Fibroblast of lung (primary cell): ENCODE measurements around the gene SIRT5. TPM values are rescaled to one million over a fixed set of nuclear protein-coding genes. Genes with fewer than 3 reads are reported as not detected.

Experiments used
- DNase-seq, 2 donors: peaks; one replicate each; pipeline versions ENCODE4 v3.0.0 to v3.0.0-alpha.2; 2010; ENCODE audit warnings: low read depth in 2 of 2
- H2AFZ ChIP-seq: 2 replicates; pipeline ENCODE4 v1.5.1; 2012; ENCODE audit warnings: low read length, control low read depth, inconsistent platforms
- H3K27ac ChIP-seq: 2 replicates; pipeline ENCODE4 v1.5.1; 2011; ENCODE audit warnings: low read length, control low read depth; ENCODE audit not compliant: insufficient read depth
- H3K27me3 ChIP-seq: 2 replicates; pipeline ENCODE4 v1.5.1; 2011; ENCODE audit warnings: mild to moderate bottlenecking, low read length; ENCODE audit not compliant: control insufficient read depth, insufficient read depth
- H3K36me3 ChIP-seq: 2 replicates; pipeline ENCODE4 v1.5.1; 2011; ENCODE audit warnings: low read length; ENCODE audit not compliant: control insufficient read depth, insufficient read depth
- H3K4me1 ChIP-seq: 2 replicates; pipeline ENCODE4 v1.5.1; 2011; ENCODE audit warnings: low read length; ENCODE audit not compliant: control insufficient read depth, insufficient read depth; ENCODE audit errors: extremely low read depth
- H3K4me2 ChIP-seq: 2 replicates; pipeline ENCODE4 v1.5.1; 2011; ENCODE audit warnings: low read length, control low read depth; ENCODE audit not compliant: insufficient read depth; ENCODE audit errors: extremely low read depth
- H3K4me3 ChIP-seq, 4 experiments: fragments of 200-600 bp in 1 of 4; sonication (generic) in 1 of 4; replicated peaks in 1 of 4; 2 replicates each; pipeline ENCODE4 v1.5.1; 2011 to 2016; ENCODE audit warnings: low read length in 4 of 4, low read depth in 3 of 4, mild to moderate bottlenecking in 3 of 4, control low read depth in 2 of 4, inconsistent platforms in 1 of 4, mixed read lengths in 1 of 4; ENCODE audit not compliant: insufficient read depth in 1 of 4; ENCODE audit errors: control extremely low read depth in 1 of 4
- H3K79me2 ChIP-seq: 2 replicates; pipeline ENCODE4 v1.5.1; 2012; ENCODE audit warnings: mild to moderate bottlenecking, low read length, inconsistent platforms; ENCODE audit not compliant: control insufficient read depth, insufficient read depth
- H3K9ac ChIP-seq: 2 replicates; pipeline ENCODE4 v1.5.1; 2011; ENCODE audit warnings: mild to moderate bottlenecking, low read length, control low read depth; ENCODE audit not compliant: insufficient read depth
- H3K9me3 ChIP-seq: 2 replicates; pipeline ENCODE4 v1.5.1; 2012; ENCODE audit warnings: low read depth, low read length; ENCODE audit not compliant: control insufficient read depth, insufficient read depth
- H4K20me1 ChIP-seq: 2 replicates; pipeline ENCODE4 v1.5.1; 2011; ENCODE audit warnings: low read length; ENCODE audit not compliant: control insufficient read depth, insufficient read depth; ENCODE audit errors: extremely low read depth
- EZH2 ChIP-seq: IDR thresholded peaks from 2 replicates; pipeline ENCODE4 v1.5.1; 2012; ENCODE audit warnings: low read length, control low read depth, mild to moderate bottlenecking; ENCODE audit errors: missing control alignments
- polyA plus RNA-seq, 2 donors: library from polyadenylated mRNA; depleted of rRNA in 1 of 2; stranded (reverse) in 1 of 2; unstranded in 1 of 2; fragments of >200 nt; gene quantifications; 2 replicates each; pipeline ENCODE4 v1.2.1, GENCODE V29; 2011 to 2012; ENCODE audit warnings: missing spikeins in 1 of 2
- total RNA-seq: library from RNA; depleted of rRNA; stranded (reverse); fragments of >200 nt; gene quantifications from 2 replicates; pipeline ENCODE4 v1.2.1, GENCODE V29; 2014
- TF ChIP-seq, protein P1 (sequence below), 2 donors: IDR thresholded peaks in 1 of 2; conservative IDR thresholded peaks in 1 of 2; 1 replicate in 1 of 2; 2 replicates in 1 of 2; pipeline ENCODE4 v1.5.1; 2011 to 2012; ENCODE audit warnings: low read length in 2 of 2, control low read depth in 1 of 2, inconsistent platforms in 1 of 2, low read depth in 1 of 2, mild to moderate bottlenecking in 1 of 2

SIRT5 gene
- total and polyA plus RNA-seq, 2 donors (not counting 1 experiment from before 2014, with no cell fraction given) = 4.4 to 13.5 TPM

DNA sequence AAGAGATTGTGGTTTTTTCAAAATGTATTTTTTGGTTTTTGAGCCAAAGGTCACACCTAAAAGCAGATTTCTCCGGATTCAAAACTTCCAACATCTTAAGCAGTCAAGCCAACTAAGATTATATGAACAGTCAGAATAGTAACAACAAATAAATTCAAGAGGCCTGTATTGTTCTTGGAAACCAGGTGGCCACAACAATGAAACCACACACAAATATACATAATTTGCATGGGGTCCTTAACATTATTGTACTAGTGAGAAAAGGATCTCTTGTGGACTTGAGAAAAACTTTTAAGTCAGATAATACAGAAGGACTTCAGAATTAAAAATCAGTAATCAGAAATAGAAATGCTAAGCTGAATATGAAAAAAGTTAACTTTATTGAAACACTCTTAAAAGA, 81.3 kb downstream of the SIRT5 start:
- Histone ChIP-seq H4K20me1 (no peaks in the 10 kb centered on the region), H3K79me2 (peaks cover 14% of the 10 kb centered on the region)
- TF ChIP-seq EZH2 = no peak
- TF ChIP-seq, protein P1, sequence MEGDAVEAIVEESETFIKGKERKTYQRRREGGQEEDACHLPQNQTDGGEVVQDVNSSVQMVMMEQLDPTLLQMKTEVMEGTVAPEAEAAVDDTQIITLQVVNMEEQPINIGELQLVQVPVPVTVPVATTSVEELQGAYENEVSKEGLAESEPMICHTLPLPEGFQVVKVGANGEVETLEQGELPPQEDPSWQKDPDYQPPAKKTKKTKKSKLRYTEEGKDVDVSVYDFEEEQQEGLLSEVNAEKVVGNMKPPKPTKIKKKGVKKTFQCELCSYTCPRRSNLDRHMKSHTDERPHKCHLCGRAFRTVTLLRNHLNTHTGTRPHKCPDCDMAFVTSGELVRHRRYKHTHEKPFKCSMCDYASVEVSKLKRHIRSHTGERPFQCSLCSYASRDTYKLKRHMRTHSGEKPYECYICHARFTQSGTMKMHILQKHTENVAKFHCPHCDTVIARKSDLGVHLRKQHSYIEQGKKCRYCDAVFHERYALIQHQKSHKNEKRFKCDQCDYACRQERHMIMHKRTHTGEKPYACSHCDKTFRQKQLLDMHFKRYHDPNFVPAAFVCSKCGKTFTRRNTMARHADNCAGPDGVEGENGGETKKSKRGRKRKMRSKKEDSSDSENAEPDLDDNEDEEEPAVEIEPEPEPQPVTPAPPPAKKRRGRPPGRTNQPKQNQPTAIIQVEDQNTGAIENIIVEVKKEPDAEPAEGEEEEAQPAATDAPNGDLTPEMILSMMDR (conservative IDR thresholded peaks at IDR 0.05 in 1 of 2, IDR thresholded peaks at IDR 0.05 in 1 of 2; ENCODE audit: low read depth in 1 of 2, low read length in 2 of 2) = no peak

DNA sequence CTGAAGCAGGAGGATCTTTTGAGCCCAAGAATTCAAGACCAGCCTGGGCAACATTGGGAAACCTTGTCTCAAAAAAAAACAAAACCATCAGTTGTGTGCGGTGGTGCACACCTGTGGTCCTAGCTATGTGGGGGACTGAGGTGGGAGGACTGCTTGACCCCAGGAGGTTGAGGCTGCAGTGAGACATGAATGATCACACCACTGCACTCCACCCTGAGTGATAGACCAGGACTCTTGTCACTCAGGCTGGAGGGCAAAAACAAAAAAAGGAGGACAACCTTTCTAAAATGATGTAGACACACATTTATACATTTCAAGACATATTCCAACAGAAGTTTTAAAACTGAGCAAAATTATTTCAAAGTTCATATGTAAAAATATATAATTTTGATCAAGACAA, 85.9 kb downstream of the SIRT5 start:
- TF ChIP-seq, protein P1 (conservative IDR thresholded peaks at IDR 0.05 in 1 of 2, IDR thresholded peaks at IDR 0.05 in 1 of 2; ENCODE audit: low read depth in 1 of 2, low read length in 2 of 2) = no peak
- TF ChIP-seq EZH2 = no peak
- peaks cover 2% of the 10 kb centered on the region for H3K4me1 ChIP-seq
- no peaks in the 10 kb centered on the region for H3K36me3 ChIP-seq

More for the DNA sequence above, 81.3 kb downstream of the SIRT5 start:
- Histone ChIP-seq H3K27me3 (no peaks in the 10 kb centered on the region), H3K4me1 (no peaks in the 10 kb centered on the region), H3K9me3 (no peaks in the 10 kb centered on the region), H3K4me3 (no peak overlapping the region), H3K9ac (no peak overlapping the region), H3K36me3 (no peaks in the 10 kb centered on the region), H3K27ac (no peak overlapping the region), H2AFZ (no peak overlapping the region), H3K4me2 (no peak overlapping the region)
- no peak for DNase-seq

DNA sequence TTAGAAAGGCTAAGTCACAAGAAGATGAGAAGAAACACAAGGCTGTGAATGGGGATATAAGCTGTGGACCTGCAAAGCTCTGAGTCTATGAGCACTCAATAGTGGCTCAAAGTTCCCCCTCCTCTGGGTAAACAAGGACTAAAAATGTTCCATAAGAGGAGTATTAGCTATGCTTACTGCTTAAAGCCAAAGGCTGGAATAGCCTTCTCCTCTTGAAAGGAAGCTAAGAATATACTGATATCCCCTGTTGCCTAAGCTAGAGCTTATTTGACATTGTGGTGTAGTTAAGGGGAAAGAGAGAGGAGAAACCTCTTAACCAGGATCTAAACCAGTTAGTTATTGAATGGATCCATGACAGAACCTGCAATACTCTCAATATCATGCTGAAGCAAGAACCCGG, 86.5 kb downstream of the SIRT5 start:
- H3K27ac ChIP-seq = no peak overlapping the region
- H3K36me3 ChIP-seq = no peaks in the 10 kb centered on the region
- no peaks in the 10 kb centered on the region for H3K9me3 ChIP-seq
- no peak overlapping the region for H3K9ac ChIP-seq
- H4K20me1 ChIP-seq = peaks cover 2% of the 10 kb centered on the region
- peaks cover 2% of the 10 kb centered on the region for H3K4me1 ChIP-seq
- no peak for DNase-seq
- no peak overlapping the region for H3K4me3 ChIP-seq
- H3K79me2 ChIP-seq = peaks cover 56% of the 10 kb centered on the region
- no peak overlapping the region for H2AFZ ChIP-seq
- no peak for TF ChIP-seq EZH2
- TF ChIP-seq, protein P1 (conservative IDR thresholded peaks at IDR 0.05 in 1 of 2, IDR thresholded peaks at IDR 0.05 in 1 of 2; ENCODE audit: low read depth in 1 of 2, low read length in 2 of 2) = no peak
- H3K4me2 ChIP-seq = no peak overlapping the region
- H3K27me3 ChIP-seq = no peaks in the 10 kb centered on the region

More for the DNA sequence above, 85.9 kb downstream of the SIRT5 start:
- DNase-seq = no peak
- H3K4me2 ChIP-seq = no peak overlapping the region
- H3K79me2 ChIP-seq = peaks cover 50% of the 10 kb centered on the region
- H3K9me3 ChIP-seq = no peaks in the 10 kb centered on the region
- H4K20me1 ChIP-seq = peaks cover under 1% of the 10 kb centered on the region
- no peak overlapping the region for H3K27ac ChIP-seq
- H3K27me3 ChIP-seq = no peaks in the 10 kb centered on the region
- no peak overlapping the region for H2AFZ ChIP-seq
- no peak overlapping the region for H3K4me3 ChIP-seq
- no peak overlapping the region for H3K9ac ChIP-seq
